NT2/D1 (cell line): ENCODE data around the gene RAD18.

Source experiments
- SUZ12 ChIP-seq: IDR thresholded peaks from 2 replicates; pipeline ENCODE4 v1.6.1; 2011; ENCODE audit not compliant: insufficient read length, insufficient read depth; ENCODE audit errors: extremely low read depth
- YY1 ChIP-seq: IDR thresholded peaks from 2 replicates; pipeline ENCODE4 v1.6.1; 2011; ENCODE audit not compliant: insufficient read length, insufficient read depth

DNA sequence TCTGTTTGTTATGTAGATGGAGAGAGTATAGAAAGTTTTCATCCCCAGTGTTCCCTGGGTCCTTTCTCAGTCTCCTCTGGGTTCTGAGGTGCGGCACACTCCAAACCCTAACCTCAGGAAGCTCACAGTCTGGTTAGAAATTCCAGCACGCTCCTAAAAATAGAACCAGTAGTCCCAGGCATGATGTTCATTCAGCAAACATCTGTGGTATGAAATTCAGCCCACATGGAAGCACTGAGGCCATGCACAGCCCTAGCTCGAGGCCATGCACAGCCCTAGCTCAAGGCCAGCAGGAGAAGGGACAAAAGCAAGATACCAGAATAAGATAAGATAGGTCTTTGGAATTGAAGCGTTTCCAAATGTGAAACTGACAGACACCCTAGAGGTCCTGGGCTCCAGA is 111.6 kb downstream of the RAD18 start:
- TF ChIP-seq YY1 (no peak), SUZ12 (no peak)
